Measurements from ENCODE around the gene ZFYVE1. TPM values are rescaled to one million over a fixed set of nuclear protein-coding genes. Genes with fewer than 3 reads are reported as not detected.

Gene ZFYVE1
- total and polyA plus RNA-seq, 7 experiments from 2014 or later, result 6.1 to 24.8 (median 16.4) TPM

- Mint-ChIP-seq H3K4me3 (peak overlapping the region; percentile 93 to 99 (median 96)), H3K27me3 (peaks cover 0 to 28% (median 0%) of the 10 kb centered on the region in 5 donors), H3K27ac (peak overlapping the region; percentile 58 to 96 (median 95)), H3K36me3 (no peaks in the 10 kb centered on the region), H3K4me1 (peaks cover 2 to 21% (median 10%) of the 10 kb centered on the region in 7 donors), H3K9me3 (no peaks in the 10 kb centered on the region)
- intact Hi-C loops (cut with micrococcal nuclease), result loop anchor here (1.0 to 5.0 kb wide), 11 partner anchors 22 to 1566 kb away; partner anchors contain the start of genes ALDH6A1 (in 2 of the 2), DPF3 (in 2 of the 2), ISCA2 (in 2 of the 2) and LIN52 (in 2 of the 2)
- ATAC-seq (no peak), DNase-seq (no peak)
- ChIA-PET POLR2A (interaction anchor here (1.1 kb wide), 2 partner anchors 31 to 133 kb away, joined by 3 read pairs; partner anchors contain the start of gene RBM25), CTCF (no interaction called here)
- Histone ChIP-seq H3K4me3 (ENCODE audit: low read length) (peak overlapping the region; percentile 64), H3K27me3 (ENCODE audit: control insufficient read depth in 2 of 2, insufficient read depth in 2 of 2, low read length in 2 of 2) (no peaks in the 10 kb centered on the region), H3K4me1 (ENCODE audit: control insufficient read depth in 2 of 2, insufficient read depth in 2 of 2, low read length in 2 of 2) (peaks cover 0 to 3% of the 10 kb centered on the region in 2 donors), H3K9me3 (ENCODE audit: control insufficient read depth in 2 of 3, low read length in 3 of 3) (no peaks in the 10 kb centered on the region), H3K27ac (ENCODE audit: low read depth, low read length) (peak overlapping the region; percentile 56), H3K36me3 (ENCODE audit: control insufficient read depth in 2 of 3, insufficient read depth in 3 of 3, low read length in 3 of 3) (no peaks in the 10 kb centered on the region)
These were observed 101.1 kb downstream of the ZFYVE1 start for GRCh38 chr14:72925815-72926291.

- ChIA-PET CTCF (no interaction called here), POLR2A (interaction anchor here (1.1 kb wide), 1 partner anchor 133 kb away, joined by 3 read pairs; the partner anchor contains the start of gene RBM25)
- DNase-seq, result no peak
- Mint-ChIP-seq H3K9me3 (no peaks in the 10 kb centered on the region), H3K36me3 (no peaks in the 10 kb centered on the region), H3K27ac (peak overlapping the region in 6 of 9 donors; percentile 83 to 96 (median 95)), H3K4me3 (peak overlapping the region; percentile 93 to 99 (median 96)), H3K27me3 (peaks cover 0 to 30% (median 0%) of the 10 kb centered on the region in 5 donors), H3K4me1 (peaks cover 2 to 17% (median 10%) of the 10 kb centered on the region in 7 donors)
- no peaks in the 10 kb centered on the region for H3K36me3 ChIP-seq (ENCODE audit: control insufficient read depth in 2 of 3, insufficient read depth in 3 of 3, low read length in 3 of 3)
- peak overlapping the region; percentile 56 for H3K27ac ChIP-seq (ENCODE audit: low read depth, low read length)
- H3K27me3 ChIP-seq (ENCODE audit: control insufficient read depth in 2 of 2, insufficient read depth in 2 of 2, low read length in 2 of 2), result no peaks in the 10 kb centered on the region
- peaks cover 0 to 3% of the 10 kb centered on the region in 2 donors for H3K4me1 ChIP-seq (ENCODE audit: control insufficient read depth in 2 of 2, insufficient read depth in 2 of 2, low read length in 2 of 2)
- intact Hi-C loops (cut with micrococcal nuclease), result loop anchor here (5.0 kb wide), 1 partner anchor 1567 kb away; the partner anchor contains the start of genes ISCA2 (in 2 of the 2) and NPC2 (in 2 of the 2)
- peak overlapping the region; percentile 64 for H3K4me3 ChIP-seq (ENCODE audit: low read length)
- H3K9me3 ChIP-seq (ENCODE audit: control insufficient read depth in 2 of 3, low read length in 3 of 3), result no peaks in the 10 kb centered on the region
- ATAC-seq, result no peak
These were observed 101.6 kb downstream of the ZFYVE1 start for GRCh38 chr14:72925171-72925759.

DNA sequence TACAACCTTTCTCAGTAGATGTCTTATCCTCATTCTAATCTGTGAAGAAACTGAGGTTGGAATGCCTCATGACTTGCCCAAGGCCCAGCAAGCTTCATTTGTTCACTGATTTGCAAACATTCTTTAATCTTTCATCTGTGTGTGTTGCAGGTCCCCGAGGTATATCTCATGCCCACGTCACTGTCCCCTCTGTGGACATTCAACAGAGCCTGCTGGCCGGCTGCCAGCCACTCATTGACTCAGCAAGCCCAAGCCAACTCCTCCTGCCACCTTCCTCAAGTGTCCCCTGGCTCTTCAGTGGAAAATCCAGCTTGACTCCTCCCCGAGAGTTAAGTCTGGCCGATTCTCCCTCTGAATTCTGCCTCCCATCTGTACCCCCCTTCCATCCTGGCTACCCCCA is 102.6 kb downstream of the ZFYVE1 start:
- POLR2A ChIA-PET, result interaction anchor here (0.6 kb wide), 1 partner anchor 411 kb away, joined by 4 read pairs; no protein-coding TSS in a partner anchor
- H3K36me3 Mint-ChIP-seq, result no peaks in the 10 kb centered on the region
- no peaks in the 10 kb centered on the region for H3K36me3 ChIP-seq (ENCODE audit: control insufficient read depth in 2 of 3, insufficient read depth in 3 of 3, low read length in 3 of 3)
- DNase-seq, result no peak
- intact Hi-C loops (cut with micrococcal nuclease), result no loop called here
- ATAC-seq, result no peak
- no peak overlapping the region for H3K27ac Mint-ChIP-seq
- no peaks in the 10 kb centered on the region for H3K9me3 Mint-ChIP-seq
- H3K27me3 ChIP-seq (ENCODE audit: control insufficient read depth in 2 of 2, insufficient read depth in 2 of 2, low read length in 2 of 2), result no peaks in the 10 kb centered on the region
- peaks cover 5 to 39% (median 7%) of the 10 kb centered on the region in 5 donors for H3K27me3 Mint-ChIP-seq
- H3K9me3 ChIP-seq (ENCODE audit: control insufficient read depth in 2 of 3, low read length in 3 of 3), result no peaks in the 10 kb centered on the region
- peaks cover 2 to 17% (median 10%) of the 10 kb centered on the region in 7 donors for H3K4me1 Mint-ChIP-seq
- H3K27ac ChIP-seq (ENCODE audit: low read depth, low read length), result no peak overlapping the region
- no peak overlapping the region for H3K4me3 ChIP-seq (ENCODE audit: low read length)
- CTCF ChIA-PET, result no interaction called here
- H3K4me3 Mint-ChIP-seq, result no peak overlapping the region
- H3K4me1 ChIP-seq (ENCODE audit: control insufficient read depth in 2 of 2, insufficient read depth in 2 of 2, low read length in 2 of 2), result peaks cover 0 to 3% of the 10 kb centered on the region in 2 donors

- Mint-ChIP-seq H3K36me3 (no peaks in the 10 kb centered on the region), H3K4me1 (peaks cover 0 to 12% (median 6%) of the 10 kb centered on the region in 7 donors), H3K4me3 (no peak overlapping the region), H3K27ac (no peak overlapping the region), H3K27me3 (peaks cover 6 to 64% (median 11%) of the 10 kb centered on the region in 5 donors), H3K9me3 (peaks cover 0 to 1% (median 0%) of the 10 kb centered on the region in 11 donors)
- POLR2A ChIA-PET, result no interaction called here
- no peak overlapping the region for H3K27ac ChIP-seq (ENCODE audit: low read depth, low read length)
- CTCF ChIA-PET, result no interaction called here
- no peak for ATAC-seq
- no peak for DNase-seq
- H3K36me3 ChIP-seq (ENCODE audit: control insufficient read depth in 2 of 3, insufficient read depth in 3 of 3, low read length in 3 of 3), result no peaks in the 10 kb centered on the region
- no peaks in the 10 kb centered on the region for H3K9me3 ChIP-seq (ENCODE audit: control insufficient read depth in 2 of 3, low read length in 3 of 3)
- no peak overlapping the region for H3K4me3 ChIP-seq (ENCODE audit: low read length)
- no peaks in the 10 kb centered on the region for H3K27me3 ChIP-seq (ENCODE audit: control insufficient read depth in 2 of 2, insufficient read depth in 2 of 2, low read length in 2 of 2)
- H3K4me1 ChIP-seq (ENCODE audit: control insufficient read depth in 2 of 2, insufficient read depth in 2 of 2, low read length in 2 of 2), result no peaks in the 10 kb centered on the region
- intact Hi-C loops (cut with micrococcal nuclease), result no loop called here
These were observed 105.5 kb downstream of the ZFYVE1 start for GRCh38 chr14:72921396-72921795.

DNA sequence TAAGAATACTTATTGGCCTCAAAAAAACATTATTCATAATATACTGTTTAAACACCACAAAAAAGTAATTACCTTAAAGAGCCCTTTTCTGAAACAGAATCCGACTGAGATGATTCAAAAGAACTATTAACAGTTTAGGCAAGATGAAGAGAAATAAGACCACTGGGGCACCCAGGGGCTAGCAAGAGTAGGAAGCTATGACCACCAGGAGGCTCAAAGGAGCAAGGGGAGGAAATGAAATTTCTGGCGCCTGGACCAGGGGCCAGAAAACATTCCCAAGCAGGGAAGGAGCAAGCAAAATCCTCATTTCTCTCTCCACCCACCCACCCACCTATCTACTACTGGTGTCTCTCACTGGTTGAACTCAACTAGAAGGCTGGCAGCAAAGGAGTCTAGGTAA is 106.9 kb downstream of the ZFYVE1 start:
- no peak overlapping the region for H3K27ac ChIP-seq (ENCODE audit: low read depth, low read length)
- POLR2A ChIA-PET, result no interaction called here
- H3K27me3 Mint-ChIP-seq, result peaks cover 6 to 64% (median 11%) of the 10 kb centered on the region in 5 donors
- no peaks in the 10 kb centered on the region for H3K4me1 ChIP-seq (ENCODE audit: control insufficient read depth in 2 of 2, insufficient read depth in 2 of 2, low read length in 2 of 2)
- H3K9me3 ChIP-seq (ENCODE audit: control insufficient read depth in 2 of 3, low read length in 3 of 3), result no peaks in the 10 kb centered on the region
- ATAC-seq (no peak), DNase-seq (no peak)
- H3K4me1 Mint-ChIP-seq, result peaks cover 0 to under 1% (median 0%) of the 10 kb centered on the region in 7 donors
- H3K27me3 ChIP-seq (ENCODE audit: control insufficient read depth in 2 of 2, insufficient read depth in 2 of 2, low read length in 2 of 2), result no peaks in the 10 kb centered on the region
- intact Hi-C loops (cut with micrococcal nuclease), result no loop called here
- H3K36me3 Mint-ChIP-seq, result no peaks in the 10 kb centered on the region
- CTCF ChIA-PET, result no interaction called here
- H3K4me3 Mint-ChIP-seq, result no peak overlapping the region
- no peaks in the 10 kb centered on the region for H3K36me3 ChIP-seq (ENCODE audit: control insufficient read depth in 2 of 3, insufficient read depth in 3 of 3, low read length in 3 of 3)
- no peak overlapping the region for H3K4me3 ChIP-seq (ENCODE audit: low read length)
- peaks cover 0 to 1% (median 0%) of the 10 kb centered on the region in 11 donors for H3K9me3 Mint-ChIP-seq
- no peak overlapping the region for H3K27ac Mint-ChIP-seq

Other genes starting within 250 kb of the ZFYVE1 start
- gene DPF3, start 133.0 kb downstream of the ZFYVE1 start, total RNA-seq, result 1 to 10 TPM in 1 of 5 experiments, under 1 TPM in 3, not detected in 1; 0.24 to 5.5 (median 0.61) TPM
- gene DPF3, start 133.0 kb downstream of the ZFYVE1 start, polyA plus RNA-seq, result under 1 TPM; 0.07 to 0.66 TPM
- gene DCAF4, start 100.6 kb downstream of the ZFYVE1 start, total RNA-seq, result 10 to 100 TPM; 17.6 to 37.8 (median 21.8) TPM
- gene DCAF4, start 100.6 kb downstream of the ZFYVE1 start, polyA plus RNA-seq, result 10 to 100 TPM in 1 of 2 donors, 1 to 10 TPM in 1; 6.8 to 12.7 TPM
- gene RBM25, start 31.4 kb upstream of the ZFYVE1 start, total RNA-seq, result 100 to 1,000 TPM; 111 to 168 (median 146) TPM
- gene RBM25, start 31.4 kb upstream of the ZFYVE1 start, polyA plus RNA-seq, result 10 to 100 TPM; 43.0 to 76.6 TPM
- gene PSEN1, start 109.4 kb upstream of the ZFYVE1 start, total RNA-seq, result 10 to 100 TPM; 32.7 to 55.8 (median 49.3) TPM
- 10 to 100 TPM; 23.7 to 37.6 TPM for gene PSEN1, start 109.4 kb upstream of the ZFYVE1 start, polyA plus RNA-seq
- gene PAPLN, start 210.4 kb upstream of the ZFYVE1 start, total RNA-seq, result 1 to 10 TPM in 2 of 5 experiments, under 1 TPM in 3; 0.08 to 1.4 (median 0.41) TPM
- under 1 TPM; 0.44 to 0.48 TPM for gene PAPLN, start 210.4 kb upstream of the ZFYVE1 start, polyA plus RNA-seq